Neuronal stem cell (in vitro differentiated cells): ENCODE data around the gene CCDC12.

Source experiments
- DNase-seq: peaks from one replicate; pipeline ENCODE4 v3.0.0-alpha.2; 2013; ENCODE audit warnings: low spot score
- H2AFZ ChIP-seq: one replicate; pipeline ENCODE4 v1.6.1; 2013; ENCODE audit warnings: mild to moderate bottlenecking, low read length, inconsistent platforms
- H2AK5ac ChIP-seq: 2 replicates; pipeline ENCODE4 v1.6.1; 2013; ENCODE audit warnings: low read depth, mild to moderate bottlenecking, inconsistent platforms, low read length, moderate library complexity, mixed read lengths
- H2BK120ac ChIP-seq: 2 replicates; pipeline ENCODE4 v1.6.1; 2013; ENCODE audit warnings: low read depth, mild to moderate bottlenecking, inconsistent platforms, low read length, moderate library complexity, mixed read lengths
- H2BK12ac ChIP-seq: one replicate; pipeline ENCODE4 v1.6.1; 2013; ENCODE audit warnings: low read length, inconsistent platforms
- H2BK15ac ChIP-seq: 2 replicates; pipeline ENCODE4 v1.6.1; 2013; ENCODE audit warnings: mild to moderate bottlenecking, low read length, inconsistent platforms, mixed read lengths
- H2BK5ac ChIP-seq: one replicate; pipeline ENCODE4 v1.6.1; 2013; ENCODE audit warnings: inconsistent platforms, mild to moderate bottlenecking, low read length, moderate library complexity
- H3K14ac ChIP-seq: one replicate; pipeline ENCODE4 v1.6.1; 2013; ENCODE audit warnings: low read length, inconsistent platforms
- H3K18ac ChIP-seq: 2 replicates; pipeline ENCODE4 v1.6.1; 2013; ENCODE audit warnings: low read length, inconsistent platforms
- H3K23ac ChIP-seq: 2 replicates; pipeline ENCODE4 v1.6.1; 2013; ENCODE audit warnings: low read depth, mild to moderate bottlenecking, mixed read lengths, low read length, inconsistent platforms; ENCODE audit not compliant: poor library complexity
- H3K27ac ChIP-seq: replicated peaks from 3 replicates; pipeline ENCODE4 v1.5.1; 2013; ENCODE audit warnings: low read length, inconsistent platforms
- H3K27me3 ChIP-seq, 3 experiments: 2 replicates each; pipeline ENCODE4 v1.6.1; 2013; ENCODE audit warnings: low read length in 3 of 3, mild to moderate bottlenecking in 2 of 3, inconsistent platforms in 1 of 3, low read depth in 1 of 3, mixed read lengths in 1 of 3, moderate library complexity in 1 of 3; ENCODE audit not compliant: control insufficient read depth in 3 of 3, insufficient read depth in 3 of 3
- H3K36me3 ChIP-seq, 2 donors: replicated peaks in 1 of 2; 2 replicates each; pipeline ENCODE4 v1.6.1; 2013; ENCODE audit warnings: low read length in 2 of 2; ENCODE audit not compliant: control insufficient read depth in 2 of 2, insufficient read depth in 2 of 2
- H3K4ac ChIP-seq: 2 replicates; pipeline ENCODE4 v1.6.1; 2013; ENCODE audit warnings: inconsistent platforms, mild to moderate bottlenecking, low read length, moderate library complexity
- H3K4me1 ChIP-seq, 2 donors: 1 replicate in 1 of 2; 2 replicates in 1 of 2; pipeline ENCODE4 v1.6.1; 2013; ENCODE audit warnings: low read length in 2 of 2, low read depth in 1 of 2; ENCODE audit not compliant: control insufficient read depth in 2 of 2, insufficient read depth in 1 of 2
- H3K4me2 ChIP-seq: one replicate; pipeline ENCODE4 v1.6.1; 2013; ENCODE audit warnings: mild to moderate bottlenecking, low read length, inconsistent platforms; ENCODE audit not compliant: insufficient read depth, poor library complexity, severe bottlenecking
- H3K4me3 ChIP-seq, 2 donors: 2 replicates each; pipeline ENCODE4 v1.5.1; 2013; ENCODE audit warnings: low read length in 2 of 2, mild to moderate bottlenecking in 2 of 2, inconsistent platforms in 1 of 2, moderate library complexity in 1 of 2
- H3K79me1 ChIP-seq: one replicate; pipeline ENCODE4 v1.6.1; 2013; ENCODE audit warnings: low read depth, mild to moderate bottlenecking, inconsistent platforms, low read length, moderate library complexity
- H3K9ac ChIP-seq: one replicate; pipeline ENCODE4 v1.6.1; 2013; ENCODE audit warnings: mild to moderate bottlenecking, low read depth, low read length, inconsistent platforms; ENCODE audit not compliant: poor library complexity
- H3K9me3 ChIP-seq, 2 donors: replicated peaks in 1 of 2; 2 replicates each; pipeline versions ENCODE3 to v1.6.1; 2013; ENCODE audit warnings: low read length in 2 of 2, mild to moderate bottlenecking in 2 of 2, inconsistent platforms in 1 of 2, low read depth in 1 of 2, mixed read lengths in 1 of 2, moderate library complexity in 1 of 2; ENCODE audit not compliant: control insufficient read depth in 2 of 2, insufficient read depth in 1 of 2
- H4K8ac ChIP-seq: one replicate; pipeline ENCODE4 v1.6.1; 2013; ENCODE audit warnings: low read depth, mild to moderate bottlenecking, inconsistent platforms, low read length, moderate library complexity
- H4K91ac ChIP-seq: one replicate; pipeline ENCODE4 v1.6.1; 2013; ENCODE audit warnings: low read length, low read depth, mild to moderate bottlenecking, inconsistent platforms; ENCODE audit not compliant: poor library complexity
- WGBS, 2 donors: extraction: QIAGEN DNeasy Blood & Tissue Kit; methylation state at CpG; one replicate each; pipeline ENCODE4 v1.1.7; 2013; ENCODE audit warnings: missing lambda C conversion rate in 2 of 2, mixed read lengths in 1 of 2; ENCODE audit not compliant: insufficient read length in 2 of 2, insufficient replicate concordance in 1 of 2; ENCODE audit errors: extremely low coverage in 2 of 2; 5-methylcytosine and 5-hydroxymethylcytosine counted together

CCDC12 gene

GRCh38 chr3:46934072-46934471 is 42.5 kb downstream of the CCDC12 start:
- peaks cover 2 to 62% of the 10 kb centered on the region in 2 donors for H3K36me3 ChIP-seq
- H2AFZ ChIP-seq: no peak overlapping the region
- H2BK12ac ChIP-seq: no peak overlapping the region
- peaks cover 9 to 13% of the 10 kb centered on the region in 2 donors for H3K4me1 ChIP-seq
- H4K91ac ChIP-seq: no peak overlapping the region
- H2BK120ac ChIP-seq: no peak overlapping the region
- H3K4me3 ChIP-seq: no peak overlapping the region
- H3K4ac ChIP-seq: no peak overlapping the region
- H3K4me2 ChIP-seq: no peak overlapping the region
- no peak overlapping the region for H3K27ac ChIP-seq
- H2AK5ac ChIP-seq: no peak overlapping the region
- no peak overlapping the region for H3K14ac ChIP-seq
- H4K8ac ChIP-seq: no peak overlapping the region
- H3K9ac ChIP-seq: no peak overlapping the region
- H3K79me1 ChIP-seq: peaks cover 12% of the 10 kb centered on the region
- no CpG with 5 or more reads among the region's 2 CpGs for WGBS, 2 donors
- peaks cover 0 to 4% of the 10 kb centered on the region in 2 donors for H3K9me3 ChIP-seq
- H3K27me3 ChIP-seq: no peaks in the 10 kb centered on the region
- H3K23ac ChIP-seq: no peak overlapping the region
- no peak overlapping the region for H2BK5ac ChIP-seq
- no peak overlapping the region for H3K18ac ChIP-seq
- no peak overlapping the region for H2BK15ac ChIP-seq
- no peak for DNase-seq

- Histone ChIP-seq H2BK120ac (no peak overlapping the region), H4K8ac (no peak overlapping the region), H3K9me3 (peaks cover 0 to 12% of the 10 kb centered on the region in 2 donors), H3K27ac (no peak overlapping the region), H3K23ac (no peak overlapping the region), H3K79me1 (peaks cover 12% of the 10 kb centered on the region), H3K4me3 (no peak overlapping the region), H3K14ac (no peak overlapping the region), H3K4me2 (no peak overlapping the region), H2AFZ (no peak overlapping the region), H2BK5ac (no peak overlapping the region), H3K4me1 (peaks cover 9 to 13% of the 10 kb centered on the region in 2 donors), H2BK12ac (no peak overlapping the region), H3K4ac (no peak overlapping the region), H4K91ac (no peak overlapping the region), H3K18ac (no peak overlapping the region), H3K27me3 (no peaks in the 10 kb centered on the region), H2BK15ac (no peak overlapping the region), H3K36me3 (peaks cover under 1 to 62% of the 10 kb centered on the region in 2 donors), H3K9ac (no peak overlapping the region), H2AK5ac (no peak overlapping the region)
- WGBS, 2 donors: no CpG with 5 or more reads among the region's 6 CpGs
- DNase-seq: no peak
Observed at GRCh38 chr3:46933261-46933660, 43.3 kb downstream of the CCDC12 start.

- Histone ChIP-seq H3K4me2 (no peak overlapping the region), H3K4me1 (peaks cover 9 to 13% of the 10 kb centered on the region in 2 donors), H2AK5ac (no peak overlapping the region), H3K14ac (no peak overlapping the region), H4K91ac (no peak overlapping the region), H3K23ac (no peak overlapping the region), H3K18ac (no peak overlapping the region), H3K79me1 (peaks cover 12% of the 10 kb centered on the region), H2BK12ac (no peak overlapping the region), H4K8ac (no peak overlapping the region), H3K36me3 (peaks cover 2 to 62% of the 10 kb centered on the region in 2 donors), H2BK120ac (no peak overlapping the region), H3K27me3 (no peaks in the 10 kb centered on the region), H3K9me3 (peaks cover 0 to 13% of the 10 kb centered on the region in 2 donors), H3K4ac (no peak overlapping the region), H3K4me3 (no peak overlapping the region), H2BK5ac (no peak overlapping the region), H2AFZ (no peak overlapping the region), H2BK15ac (no peak overlapping the region), H3K9ac (no peak overlapping the region), H3K27ac (no peak overlapping the region)
- WGBS, 2 donors: no CpG with 5 or more reads among the region's 7 CpGs
- DNase-seq: no peak
Observed at GRCh38 chr3:46932455-46933225, 43.9 kb downstream of the CCDC12 start.

- H3K4me3 ChIP-seq: no peak overlapping the region
- H3K9me3 ChIP-seq: peaks cover 0 to 13% of the 10 kb centered on the region in 2 donors
- no peak overlapping the region for H3K14ac ChIP-seq
- H3K27ac ChIP-seq: no peak overlapping the region
- H2BK120ac ChIP-seq: no peak overlapping the region
- H3K23ac ChIP-seq: peak overlapping the region; percentile 37
- peaks cover 14% of the 10 kb centered on the region for H3K79me1 ChIP-seq
- H3K4me2 ChIP-seq: no peak overlapping the region
- H3K9ac ChIP-seq: no peak overlapping the region
- H2AK5ac ChIP-seq: no peak overlapping the region
- peaks cover 2 to 62% of the 10 kb centered on the region in 2 donors for H3K36me3 ChIP-seq
- H2AFZ ChIP-seq: no peak overlapping the region
- no peaks in the 10 kb centered on the region for H3K27me3 ChIP-seq
- no peak overlapping the region for H4K8ac ChIP-seq
- DNase-seq: no peak
- no peak overlapping the region for H2BK12ac ChIP-seq
- H2BK15ac ChIP-seq: no peak overlapping the region
- H3K4ac ChIP-seq: no peak overlapping the region
- H4K91ac ChIP-seq: no peak overlapping the region
- H2BK5ac ChIP-seq: no peak overlapping the region
- no peak overlapping the region for H3K18ac ChIP-seq
- H3K4me1 ChIP-seq: peaks cover 9 to 13% of the 10 kb centered on the region in 2 donors
- WGBS, 2 donors: no CpG with 5 or more reads among the region's 6 CpGs
Observed at GRCh38 chr3:46931631-46932331, 44.8 kb downstream of the CCDC12 start.
